Esophagus (tissue), 2 donors: ENCODE results near the gene JMY. TPM values are rescaled to one million over a fixed set of nuclear protein-coding genes. Genes with fewer than 3 reads are reported as not detected.

ENCODE experiments used
- H3K27ac ChIP-seq, 2 donors: one replicate each; pipeline ENCODE4 v1.5.1; 2013; ENCODE audit warnings: low read depth in 2 of 2, mild to moderate bottlenecking in 2 of 2, inconsistent platforms in 1 of 2, low read length in 1 of 2, moderate library complexity in 1 of 2
- H3K27me3 ChIP-seq, 2 donors: one replicate each; pipeline ENCODE4 v1.6.1; 2013; ENCODE audit warnings: low read length in 2 of 2, control low read depth in 1 of 2, mild to moderate bottlenecking in 1 of 2; ENCODE audit not compliant: insufficient read depth in 2 of 2, control insufficient read depth in 1 of 2
- H3K36me3 ChIP-seq, 2 donors: one replicate each; pipeline ENCODE4 v1.6.1; 2013; ENCODE audit warnings: low read length in 1 of 2; ENCODE audit not compliant: control insufficient read depth in 2 of 2, insufficient read depth in 2 of 2
- H3K4me1 ChIP-seq, 2 donors: one replicate each; pipeline ENCODE4 v1.6.1; 2013; ENCODE audit warnings: low read length in 1 of 2; ENCODE audit not compliant: control insufficient read depth in 2 of 2, insufficient read depth in 2 of 2
- H3K4me3 ChIP-seq, 2 donors: one replicate each; pipeline ENCODE4 v1.5.1; 2013; ENCODE audit warnings: low read length in 2 of 2, mild to moderate bottlenecking in 2 of 2, low read depth in 1 of 2, moderate library complexity in 1 of 2
- H3K9me3 ChIP-seq, 2 donors: one replicate each; pipeline ENCODE4 v1.6.1; 2013; ENCODE audit warnings: mild to moderate bottlenecking in 2 of 2, low read depth in 1 of 2, low read length in 1 of 2, moderate library complexity in 1 of 2; ENCODE audit not compliant: control insufficient read depth in 2 of 2, insufficient read depth in 1 of 2
- WGBS, 2 donors: extraction: QIAGEN DNeasy Blood & Tissue Kit; methylation state at CpG; one replicate each; pipeline ENCODE4 v1.1.7; 2013; 5-methylcytosine and 5-hydroxymethylcytosine counted together
- polyA plus RNA-seq, 2 donors: library from polyadenylated mRNA; stranded (reverse); fragments of 200-250 nt; gene quantifications; one replicate each; pipeline ENCODE4 v1.2.3, GENCODE V29; 2013
- donor health status: healthy with polysubstance abuse.
- donor health status: Bipolar disorder and iron deficiency.

The JMY gene
- 1 to 10 TPM; 2.3 to 2.5 TPM for polyA plus RNA-seq

GRCh38 chr5:79235634-79236361 lies at the start of gene JMY:
TSS of gene JMY (plus strand) at chr5:79236131. CDS start at chr5:79236651, 520 bp downstream.
- H3K9me3 ChIP-seq, result no peaks in the 10 kb centered on the region
- no peaks in the 10 kb centered on the region for H3K36me3 ChIP-seq
- peak within 1 kb of the TSS; percentile 91 to 95 for H3K27ac ChIP-seq
- H3K4me3 ChIP-seq, result peak within 1 kb of the TSS; percentile 73 to 86
- peaks cover 0 to 3% of the 10 kb centered on the region in 2 donors for H3K4me1 ChIP-seq
- 0% methylated on average over 64 to 83 of the region's 83 CpGs for WGBS, 2 donors
- no peaks in the 10 kb centered on the region for H3K27me3 ChIP-seq

GRCh38 chr5:79186455-79186854 lies 49.5 kb upstream of the JMY start:
- Histone ChIP-seq H3K9me3 (no peaks in the 10 kb centered on the region), H3K36me3 (no peaks in the 10 kb centered on the region), H3K27ac (no peak overlapping the region), H3K27me3 (no peaks in the 10 kb centered on the region), H3K4me3 (no peak overlapping the region), H3K4me1 (no peaks in the 10 kb centered on the region)
- WGBS, 2 donors, result 65 to 67% methylated on average over 1 of the region's 1 CpG

GRCh38 chr5:79189439-79190234 lies 46.3 kb upstream of the JMY start:
- Histone ChIP-seq H3K27me3 (no peaks in the 10 kb centered on the region), H3K27ac (no peak overlapping the region), H3K9me3 (no peaks in the 10 kb centered on the region), H3K36me3 (no peaks in the 10 kb centered on the region), H3K4me1 (no peaks in the 10 kb centered on the region), H3K4me3 (no peak overlapping the region)
- WGBS, 2 donors, result 80% methylated on average over 8 of the region's 8 CpGs

GRCh38 chr5:79190235-79190529 lies 45.7 kb upstream of the JMY start:
- WGBS, 2 donors, result 64 to 91% methylated on average over 2 of the region's 2 CpGs
- Histone ChIP-seq H3K27ac (no peak overlapping the region), H3K4me1 (no peaks in the 10 kb centered on the region), H3K9me3 (no peaks in the 10 kb centered on the region), H3K27me3 (no peaks in the 10 kb centered on the region), H3K4me3 (no peak overlapping the region), H3K36me3 (no peaks in the 10 kb centered on the region)

- Histone ChIP-seq H3K27ac (no peak overlapping the region), H3K36me3 (no peaks in the 10 kb centered on the region), H3K4me3 (no peak overlapping the region), H3K27me3 (no peaks in the 10 kb centered on the region), H3K9me3 (no peaks in the 10 kb centered on the region), H3K4me1 (no peaks in the 10 kb centered on the region)
- WGBS, 2 donors, result 93 to 94% methylated on average over 6 of the region's 6 CpGs
Measured at GRCh38 chr5:79191457-79191856, 44.5 kb upstream of the JMY start.

- Histone ChIP-seq H3K36me3 (no peaks in the 10 kb centered on the region), H3K4me3 (no peak overlapping the region), H3K27me3 (no peaks in the 10 kb centered on the region), H3K4me1 (no peaks in the 10 kb centered on the region), H3K9me3 (no peaks in the 10 kb centered on the region), H3K27ac (no peak overlapping the region)
- WGBS, 2 donors, result 36 to 49% methylated on average over 4 of the region's 4 CpGs
Measured at GRCh38 chr5:79193643-79194042, 42.3 kb upstream of the JMY start.

GRCh38 chr5:79200573-79201183 lies 35.3 kb upstream of the JMY start:
- H3K27me3 ChIP-seq, result no peaks in the 10 kb centered on the region
- no peak overlapping the region for H3K4me3 ChIP-seq
- no peaks in the 10 kb centered on the region for H3K36me3 ChIP-seq
- 48 to 56% methylated on average over 3 of the region's 3 CpGs for WGBS, 2 donors
- no peaks in the 10 kb centered on the region for H3K4me1 ChIP-seq
- H3K27ac ChIP-seq, result no peak overlapping the region
- no peaks in the 10 kb centered on the region for H3K9me3 ChIP-seq

GRCh38 chr5:79201206-79201605 lies 34.7 kb upstream of the JMY start:
- H3K36me3 ChIP-seq, result no peaks in the 10 kb centered on the region
- H3K9me3 ChIP-seq, result no peaks in the 10 kb centered on the region
- no peak overlapping the region for H3K27ac ChIP-seq
- 74 to 78% methylated on average over 4 of the region's 4 CpGs for WGBS, 2 donors
- no peak overlapping the region for H3K4me3 ChIP-seq
- H3K4me1 ChIP-seq, result no peaks in the 10 kb centered on the region
- H3K27me3 ChIP-seq, result no peaks in the 10 kb centered on the region

GRCh38 chr5:79202076-79202475 lies 33.9 kb upstream of the JMY start:
- H3K9me3 ChIP-seq, result no peaks in the 10 kb centered on the region
- H3K36me3 ChIP-seq, result no peaks in the 10 kb centered on the region
- H3K4me1 ChIP-seq, result no peaks in the 10 kb centered on the region
- no peaks in the 10 kb centered on the region for H3K27me3 ChIP-seq
- no peak overlapping the region for H3K27ac ChIP-seq
- no peak overlapping the region for H3K4me3 ChIP-seq
